Mesenchymal stem cell (in vitro differentiated cells and primary cell): ENCODE measurements around the gene UPF1.

Experiments used
- DNase-seq: peaks from one replicate; pipeline ENCODE4 v3.0.0-alpha.2; 2013
- H2AFZ ChIP-seq: one replicate; pipeline ENCODE4 v1.6.1; 2013; ENCODE audit warnings: low read depth, mild to moderate bottlenecking, control low read depth, inconsistent platforms, low read length, moderate library complexity
- H2AK5ac ChIP-seq: 2 replicates; pipeline ENCODE4 v1.6.1; 2013; ENCODE audit warnings: low read length, moderate library complexity, mild to moderate bottlenecking, inconsistent platforms; ENCODE audit not compliant: severe bottlenecking
- H2BK120ac ChIP-seq: one replicate; pipeline ENCODE4 v1.6.1; 2013; ENCODE audit warnings: low read depth, mild to moderate bottlenecking, inconsistent platforms, low read length, moderate library complexity
- H2BK12ac ChIP-seq, 2 experiments: one replicate each; pipeline ENCODE4 v1.6.1; 2013; ENCODE audit warnings: inconsistent platforms in 2 of 2, low read length in 2 of 2, mild to moderate bottlenecking in 2 of 2, moderate library complexity in 2 of 2, control low read depth in 1 of 2
- H2BK15ac ChIP-seq: one replicate; pipeline ENCODE4 v1.6.1; 2013; ENCODE audit warnings: mild to moderate bottlenecking, low read depth, inconsistent platforms; ENCODE audit not compliant: poor library complexity, severe bottlenecking
- H2BK5ac ChIP-seq: 2 replicates; pipeline ENCODE4 v1.6.1; 2013; ENCODE audit warnings: low read depth, mild to moderate bottlenecking, low read length, control low read depth, inconsistent platforms; ENCODE audit not compliant: poor library complexity, severe bottlenecking
- H3K14ac ChIP-seq, 2 experiments: one replicate each; pipeline ENCODE4 v1.6.1; 2013; ENCODE audit warnings: inconsistent platforms in 2 of 2, low read length in 2 of 2, control low read depth in 1 of 2, mild to moderate bottlenecking in 1 of 2, moderate library complexity in 1 of 2
- H3K18ac ChIP-seq, 2 experiments: one replicate each; pipeline ENCODE4 v1.6.1; 2013; ENCODE audit warnings: inconsistent platforms in 2 of 2, low read length in 2 of 2, control low read depth in 1 of 2, low read depth in 1 of 2, mild to moderate bottlenecking in 1 of 2
- H3K23ac ChIP-seq, 2 experiments: one replicate each; pipeline ENCODE4 v1.6.1; 2013; ENCODE audit warnings: inconsistent platforms in 2 of 2, low read length in 2 of 2, mild to moderate bottlenecking in 2 of 2, moderate library complexity in 2 of 2, control low read depth in 1 of 2
- H3K27ac ChIP-seq: 2 replicates; pipeline ENCODE4 v1.5.1; 2013; ENCODE audit warnings: mild to moderate bottlenecking, moderate library complexity, low read length, control low read depth, inconsistent platforms; ENCODE audit not compliant: poor library complexity, severe bottlenecking
- H3K27me3 ChIP-seq, 2 experiments: 2 replicates each; pipeline versions ENCODE4 v1.6.1 to v1.7.0; 2013; ENCODE audit warnings: low read length in 2 of 2, mild to moderate bottlenecking in 2 of 2, moderate library complexity in 2 of 2, control low read depth in 1 of 2, inconsistent platforms in 1 of 2; ENCODE audit not compliant: control insufficient read depth in 1 of 2, insufficient read depth in 1 of 2
- H3K36me3 ChIP-seq, 2 experiments: 2 replicates each; pipeline versions ENCODE4 v1.6.1 to v1.7.0; 2013; ENCODE audit warnings: low read length in 2 of 2, control low read depth in 1 of 2, inconsistent platforms in 1 of 2, low read depth in 1 of 2, mild to moderate bottlenecking in 1 of 2; ENCODE audit not compliant: insufficient read depth in 2 of 2, control insufficient read depth in 1 of 2
- H3K4ac ChIP-seq, 2 experiments: one replicate each; pipeline ENCODE4 v1.6.1; 2013; ENCODE audit warnings: inconsistent platforms in 2 of 2, low read length in 2 of 2, mild to moderate bottlenecking in 2 of 2, moderate library complexity in 2 of 2, control low read depth in 1 of 2, low read depth in 1 of 2
- H3K4me1 ChIP-seq: 2 replicates; pipeline ENCODE4 v1.6.1; 2013; ENCODE audit warnings: low read depth, low read length, control low read depth; ENCODE audit not compliant: control insufficient read depth, insufficient read depth
- H3K4me2 ChIP-seq: 2 replicates; pipeline ENCODE4 v1.6.1; 2013; ENCODE audit warnings: low read length, mild to moderate bottlenecking, inconsistent platforms; ENCODE audit not compliant: poor library complexity, severe bottlenecking
- H3K4me3 ChIP-seq, 2 experiments: 2 replicates each; pipeline versions ENCODE4 v1.5.1 to v1.7.0; 2013; ENCODE audit warnings: low read length in 2 of 2, mild to moderate bottlenecking in 2 of 2, control low read depth in 1 of 2, low read depth in 1 of 2; ENCODE audit not compliant: insufficient read depth in 1 of 2
- H3K79me1 ChIP-seq: replicated peaks from 2 replicates; pipeline ENCODE4 v1.6.1; 2013; ENCODE audit warnings: mild to moderate bottlenecking, control low read depth, low read length, inconsistent platforms; ENCODE audit not compliant: poor library complexity, severe bottlenecking
- H3K9ac ChIP-seq: 2 replicates; pipeline ENCODE4 v1.7.0; 2013; ENCODE audit warnings: mild to moderate bottlenecking, low read length, moderate library complexity
- H3K9me3 ChIP-seq: 2 replicates; pipeline ENCODE4 v1.7.0; 2013; ENCODE audit warnings: mild to moderate bottlenecking, low read length; ENCODE audit not compliant: control insufficient read depth
- H4K8ac ChIP-seq: one replicate; pipeline ENCODE4 v1.6.1; 2013; ENCODE audit warnings: inconsistent platforms, mild to moderate bottlenecking, low read length, moderate library complexity
- H4K91ac ChIP-seq: one replicate; pipeline ENCODE4 v1.6.1; 2013; ENCODE audit warnings: mild to moderate bottlenecking, low read length, inconsistent platforms
- WGBS: methylation state at CpG from one replicate; pipeline ENCODE4 v1.1.7; 2013; ENCODE audit warnings: mixed read lengths; 5-methylcytosine and 5-hydroxymethylcytosine counted together

Gene UPF1

GRCh38 chr19:18855647-18856384 lies 24.1 kb downstream of the UPF1 start:
- no peak for DNase-seq
- H2BK15ac ChIP-seq = no peak overlapping the region
- peaks cover 98 to 99% of the 10 kb centered on the region in 2 experiments for H3K36me3 ChIP-seq
- H3K79me1 ChIP-seq = peaks cover 69% of the 10 kb centered on the region
- no peak overlapping the region for H2AFZ ChIP-seq
- no peaks in the 10 kb centered on the region for H3K4me1 ChIP-seq
- peak overlapping the region; percentile 12 for H4K91ac ChIP-seq
- H3K9me3 ChIP-seq = no peaks in the 10 kb centered on the region
- H3K14ac ChIP-seq = no peak overlapping the region
- no peaks in the 10 kb centered on the region for H3K27me3 ChIP-seq
- H3K4me3 ChIP-seq = no peak overlapping the region
- H3K9ac ChIP-seq = no peak overlapping the region
- H3K18ac ChIP-seq = no peak overlapping the region
- H3K27ac ChIP-seq = no peak overlapping the region
- no peak overlapping the region for H3K4ac ChIP-seq
- 97% methylated on average over 27 of the region's 27 CpGs for WGBS
- H2BK12ac ChIP-seq = no peak overlapping the region
- H3K4me2 ChIP-seq = no peak overlapping the region
- H2BK5ac ChIP-seq = no peak overlapping the region
- H2BK120ac ChIP-seq = no peak overlapping the region
- H4K8ac ChIP-seq = no peak overlapping the region
- no peak overlapping the region for H2AK5ac ChIP-seq
- no peak overlapping the region for H3K23ac ChIP-seq

DNA sequence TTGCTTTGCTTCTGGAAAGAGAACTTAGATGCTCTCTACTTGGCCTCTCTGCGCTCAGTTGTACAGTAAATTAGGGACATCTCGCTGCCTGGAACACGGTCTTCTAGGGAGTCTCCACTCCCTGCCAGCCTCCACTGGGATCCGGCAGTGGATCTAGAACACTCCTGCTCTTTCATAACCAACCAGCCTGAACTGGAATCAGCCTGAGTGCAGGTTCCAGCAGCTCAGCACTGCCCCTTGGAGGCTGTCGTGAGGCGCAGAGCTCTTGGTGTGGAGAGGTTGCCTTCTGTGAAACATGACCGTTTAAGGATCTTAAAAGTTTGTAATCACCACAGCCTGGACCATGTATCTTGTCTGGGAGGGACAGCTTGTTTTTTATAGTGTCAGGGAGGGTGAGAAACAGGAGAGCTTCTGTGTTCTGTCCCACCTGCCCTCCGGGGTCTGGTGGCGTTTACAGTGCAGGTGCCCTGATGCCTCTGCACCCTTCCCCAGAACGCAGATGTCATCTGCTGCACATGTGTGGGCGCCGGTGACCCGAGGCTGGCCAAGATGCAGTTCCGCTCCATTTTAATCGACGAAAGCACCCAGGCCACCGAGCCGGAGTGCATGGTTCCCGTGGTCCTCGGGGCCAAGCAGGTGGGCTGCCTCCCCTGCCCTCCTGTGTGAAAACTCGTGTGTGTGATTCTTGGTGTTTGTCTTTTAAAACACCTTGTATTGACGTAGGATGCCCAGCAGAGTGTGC lies 24.8 kb downstream of the UPF1 start:
- no peak overlapping the region for H2AFZ ChIP-seq
- no peak overlapping the region for H3K4me2 ChIP-seq
- peaks cover 68% of the 10 kb centered on the region for H3K79me1 ChIP-seq
- DNase-seq = no peak
- no peaks in the 10 kb centered on the region for H3K27me3 ChIP-seq
- no peak overlapping the region for H3K14ac ChIP-seq
- H3K27ac ChIP-seq = no peak overlapping the region
- H3K9me3 ChIP-seq = no peaks in the 10 kb centered on the region
- H3K4ac ChIP-seq = no peak overlapping the region
- H3K9ac ChIP-seq = no peak overlapping the region
- no peak overlapping the region for H2BK120ac ChIP-seq
- no peak overlapping the region for H2BK5ac ChIP-seq
- no peak overlapping the region for H4K8ac ChIP-seq
- 91% methylated on average over 21 of the region's 22 CpGs for WGBS
- H2BK15ac ChIP-seq = no peak overlapping the region
- H2BK12ac ChIP-seq = no peak overlapping the region
- no peak overlapping the region for H3K23ac ChIP-seq
- no peaks in the 10 kb centered on the region for H3K4me1 ChIP-seq
- H3K18ac ChIP-seq = no peak overlapping the region
- peaks cover 98 to 99% of the 10 kb centered on the region in 2 experiments for H3K36me3 ChIP-seq
- no peak overlapping the region for H2AK5ac ChIP-seq
- H3K4me3 ChIP-seq = no peak overlapping the region
- H4K91ac ChIP-seq = peak overlapping the region; percentile 12

DNA sequence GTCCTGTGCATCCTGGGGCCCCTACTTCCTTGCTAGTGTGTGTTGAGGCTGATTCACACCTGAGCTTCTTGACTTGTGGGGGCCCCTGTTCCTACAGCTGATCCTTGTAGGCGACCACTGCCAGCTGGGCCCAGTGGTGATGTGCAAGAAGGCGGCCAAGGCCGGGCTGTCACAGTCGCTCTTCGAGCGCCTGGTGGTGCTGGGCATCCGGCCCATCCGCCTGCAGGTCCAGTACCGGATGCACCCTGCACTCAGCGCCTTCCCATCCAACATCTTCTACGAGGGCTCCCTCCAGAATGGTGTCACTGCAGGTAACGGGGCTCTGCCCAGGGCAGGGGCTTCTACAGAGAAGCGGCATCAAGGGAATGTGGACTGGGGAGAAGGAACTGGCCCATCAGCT lies 25.5 kb downstream of the UPF1 start:
- peaks cover 67% of the 10 kb centered on the region for H3K79me1 ChIP-seq
- WGBS = 98% methylated on average over 13 of the region's 13 CpGs
- no peak overlapping the region for H3K4ac ChIP-seq
- H2BK12ac ChIP-seq = no peak overlapping the region
- H3K18ac ChIP-seq = no peak overlapping the region
- no peak overlapping the region for H2AK5ac ChIP-seq
- no peak overlapping the region for H2BK15ac ChIP-seq
- H2AFZ ChIP-seq = no peak overlapping the region
- H4K8ac ChIP-seq = no peak overlapping the region
- no peak overlapping the region for H3K9ac ChIP-seq
- no peak overlapping the region for H3K27ac ChIP-seq
- no peaks in the 10 kb centered on the region for H3K9me3 ChIP-seq
- H3K4me3 ChIP-seq = no peak overlapping the region
- H3K4me1 ChIP-seq = no peaks in the 10 kb centered on the region
- H3K36me3 ChIP-seq = peaks cover 98 to 99% of the 10 kb centered on the region in 2 experiments
- no peak overlapping the region for H4K91ac ChIP-seq
- H3K23ac ChIP-seq = no peak overlapping the region
- no peak overlapping the region for H2BK5ac ChIP-seq
- DNase-seq = no peak
- H2BK120ac ChIP-seq = no peak overlapping the region
- no peak overlapping the region for H3K4me2 ChIP-seq
- no peaks in the 10 kb centered on the region for H3K27me3 ChIP-seq
- H3K14ac ChIP-seq = no peak overlapping the region

DNA sequence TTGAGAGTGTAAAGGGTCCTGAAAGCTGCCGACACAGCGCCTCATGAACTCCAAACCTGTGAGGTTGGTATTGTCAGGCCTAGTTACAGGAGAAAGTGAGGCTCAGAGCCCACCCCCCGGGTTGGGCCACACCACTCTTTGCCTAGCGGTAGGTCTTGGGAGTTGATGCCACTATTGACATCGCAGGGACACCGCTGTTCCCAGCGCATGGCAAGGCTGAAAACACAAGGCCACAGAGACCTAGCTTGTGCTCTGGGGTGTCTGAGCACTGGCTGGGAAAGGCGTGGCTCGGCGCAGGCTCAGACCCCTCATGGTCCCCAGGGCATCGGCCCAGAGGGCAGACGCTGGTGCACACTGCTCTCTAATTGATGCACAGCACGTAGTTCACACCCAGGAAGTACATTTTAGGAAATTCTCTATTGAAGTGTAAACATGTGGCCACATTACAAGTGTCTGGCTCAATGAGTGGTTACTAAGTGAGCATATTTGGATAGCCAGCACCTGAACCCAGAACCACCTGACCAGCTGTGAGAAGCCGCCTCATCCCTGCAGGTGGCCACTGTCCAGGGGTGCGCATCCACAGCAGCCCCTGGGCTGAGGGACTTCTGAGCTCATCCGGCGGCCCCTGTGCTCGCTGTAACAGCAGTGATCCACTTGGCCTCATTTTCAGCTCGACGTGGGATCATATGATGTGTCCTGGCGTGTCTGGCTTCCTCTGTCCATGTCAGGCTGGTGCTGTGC lies 27.3 kb downstream of the UPF1 start:
- Histone ChIP-seq H2AK5ac (no peak overlapping the region), H2BK120ac (no peak overlapping the region), H3K36me3 (peaks cover 99 to 100% of the 10 kb centered on the region in 2 experiments), H3K4me3 (no peak overlapping the region), H2AFZ (no peak overlapping the region), H3K14ac (no peak overlapping the region), H3K27ac (no peak overlapping the region), H4K91ac (no peak overlapping the region), H2BK5ac (no peak overlapping the region), H3K18ac (no peak overlapping the region), H3K9ac (no peak overlapping the region), H3K4me1 (peaks cover 4% of the 10 kb centered on the region), H2BK15ac (no peak overlapping the region), H3K27me3 (no peaks in the 10 kb centered on the region), H4K8ac (no peak overlapping the region), H3K4ac (no peak overlapping the region), H3K79me1 (peaks cover 57% of the 10 kb centered on the region), H3K4me2 (no peak overlapping the region), H2BK12ac (no peak overlapping the region), H3K23ac (no peak overlapping the region), H3K9me3 (no peaks in the 10 kb centered on the region)
- WGBS = 97% methylated on average over 21 of the region's 21 CpGs
- DNase-seq = no peak
